CD14-positive monocyte (primary cell): ENCODE results near the gene FOXP4. TPM values are rescaled to one million over a fixed set of nuclear protein-coding genes. Genes with fewer than 3 reads are reported as not detected.

Experiments used
- DNase-seq, 3 donors: peaks; one replicate each; pipeline ENCODE4 v3.0.0-alpha.2; 2011 to 2022
- H2AFZ ChIP-seq: 2 replicates; pipeline ENCODE4 v1.6.0; 2012; ENCODE audit warnings: mild to moderate bottlenecking, low read depth, low read length, inconsistent platforms; ENCODE audit not compliant: insufficient read depth, poor library complexity, severe bottlenecking
- H3K27ac ChIP-seq, 2 donors: 1 replicate in 1 of 2; 2 replicates in 1 of 2; pipeline ENCODE4 v1.5.1; 2012 to 2013; ENCODE audit warnings: low read length in 2 of 2, control low read depth in 1 of 2, inconsistent platforms in 1 of 2, low read depth in 1 of 2, mild to moderate bottlenecking in 1 of 2
- H3K27me3 ChIP-seq, 2 donors: one replicate each; pipeline versions ENCODE4 v1.6.0 to v1.6.1; 2011 to 2013; ENCODE audit warnings: low read length in 2 of 2; ENCODE audit not compliant: control insufficient read depth in 2 of 2, insufficient read depth in 2 of 2
- H3K36me3 ChIP-seq, 2 donors: replicated peaks in 1 of 2; 1 replicate in 1 of 2; 2 replicates in 1 of 2; pipeline versions ENCODE4 v1.5.1 to v1.6.1; 2012 to 2013; ENCODE audit warnings: low read length in 2 of 2, control low read depth in 1 of 2, inconsistent platforms in 1 of 2, mild to moderate bottlenecking in 1 of 2; ENCODE audit not compliant: insufficient read depth in 2 of 2, control insufficient read depth in 1 of 2
- H3K4me1 ChIP-seq, 2 donors: 1 replicate in 1 of 2; 2 replicates in 1 of 2; pipeline versions ENCODE4 v1.5.1 to v1.6.1; 2012 to 2013; ENCODE audit warnings: low read length in 2 of 2, control low read depth in 1 of 2, inconsistent platforms in 1 of 2, mild to moderate bottlenecking in 1 of 2, moderate library complexity in 1 of 2; ENCODE audit not compliant: insufficient read depth in 2 of 2, control insufficient read depth in 1 of 2
- H3K4me2 ChIP-seq: replicated peaks from 2 replicates; pipeline ENCODE3; 2012; ENCODE audit warnings: low read length, moderate library complexity, mild to moderate bottlenecking; ENCODE audit not compliant: poor library complexity, severe bottlenecking; ENCODE audit errors: extremely low read depth
- H3K4me3 ChIP-seq, 3 experiments: fragments of 200-600 bp in 1 of 3; sonication (generic) in 1 of 3; replicated peaks in 1 of 3; 1 replicate in 2 of 3; 2 replicates in 1 of 3; pipeline ENCODE4 v1.5.1; 2011 to 2013; ENCODE audit warnings: low read length in 3 of 3, mild to moderate bottlenecking in 3 of 3, control low read depth in 2 of 3, low read depth in 2 of 3, inconsistent platforms in 1 of 3, moderate library complexity in 1 of 3
- H3K79me2 ChIP-seq: 2 replicates; pipeline ENCODE4 v1.6.0; 2012; ENCODE audit warnings: mild to moderate bottlenecking, control low read depth, inconsistent platforms, low read length, moderate library complexity; ENCODE audit not compliant: insufficient read depth
- H3K9ac ChIP-seq: 2 replicates; pipeline ENCODE4 v1.6.0; 2017; ENCODE audit warnings: low read length, mild to moderate bottlenecking; ENCODE audit not compliant: insufficient read depth, poor library complexity, severe bottlenecking
- H3K9me3 ChIP-seq, 2 donors: replicated peaks in 1 of 2; 1 replicate in 1 of 2; 2 replicates in 1 of 2; pipeline versions ENCODE4 v1.5.1 to v1.6.1; 2012 to 2013; ENCODE audit warnings: low read length in 2 of 2, control low read depth in 1 of 2; ENCODE audit not compliant: control insufficient read depth in 1 of 2, insufficient read depth in 1 of 2
- H4K20me1 ChIP-seq: 2 replicates; pipeline ENCODE4 v1.6.0; 2012; ENCODE audit warnings: mild to moderate bottlenecking, low read length, control low read depth, moderate library complexity; ENCODE audit not compliant: insufficient read depth
- H3K27ac Mint-ChIP-seq, 7 donors: one replicate each; pipeline ENCODE4 v1.8.0; 2020; ENCODE audit warnings: mild to moderate bottlenecking in 7 of 7, mixed read lengths in 7 of 7, moderate library complexity in 6 of 7, inconsistent platforms in 2 of 7
- H3K27me3 Mint-ChIP-seq, 3 donors: one replicate each; pipeline ENCODE4 v1.8.0; 2021 to 2022; ENCODE audit warnings: low read depth in 3 of 3, mild to moderate bottlenecking in 3 of 3, mixed read lengths in 3 of 3, moderate library complexity in 3 of 3, inconsistent platforms in 1 of 3
- H3K36me3 Mint-ChIP-seq, 2 donors: one replicate each; pipeline ENCODE4 v1.8.0; 2020; ENCODE audit warnings: mixed read lengths in 2 of 2, inconsistent platforms in 1 of 2, mild to moderate bottlenecking in 1 of 2
- H3K4me1 Mint-ChIP-seq: one replicate; pipeline ENCODE4 v1.8.0; 2020; ENCODE audit warnings: mild to moderate bottlenecking, mixed read lengths
- H3K4me3 Mint-ChIP-seq, 2 donors: one replicate each; pipeline ENCODE4 v1.8.0; 2020; ENCODE audit warnings: mild to moderate bottlenecking in 2 of 2, mixed read lengths in 2 of 2, moderate library complexity in 1 of 2
- H3K9me3 Mint-ChIP-seq, 7 donors: one replicate each; pipeline ENCODE4 v1.8.0; 2020 to 2022; ENCODE audit warnings: mixed read lengths in 7 of 7, mild to moderate bottlenecking in 6 of 7, moderate library complexity in 6 of 7, inconsistent platforms in 2 of 7
- CTCF ChIP-seq: fragments of 200-600 bp; IDR thresholded peaks from one replicate; pipeline ENCODE4 v1.8.0; 2022; ENCODE audit warnings: antibody characterized with exemption, mild to moderate bottlenecking
- WGBS: methylation state at CpG from one replicate; pipeline ENCODE4 v1.1.5; 2013; ENCODE audit warnings: missing lambda C conversion rate; ENCODE audit not compliant: insufficient coverage; 5-methylcytosine and 5-hydroxymethylcytosine counted together
- intact Hi-C, 2 donors: fragments of 100-400 bp; cut with micrococcal nuclease; formaldehyde crosslinking; loops; one replicate each; pipeline versions ENCODE4 v1.15.0 to v1.15.1; 2023
- polyA plus RNA-seq, 3 donors: library from polyadenylated mRNA; depleted of rRNA in 1 of 3; unstranded in 2 of 3; stranded (reverse) in 1 of 3; fragments of 300-500 nt in 2 of 3; fragments of >200 nt in 1 of 3; fragmentation: Illumina TruSeq in 2 of 3; gene quantifications; 1 replicate in 2 of 3; 2 replicates in 1 of 3; pipeline ENCODE4 v1.2.3, GENCODE V29; 2012 to 2021

Gene FOXP4
- polyA plus RNA-seq, 3 donors: 0.62 to 7.6 (median 0.65) TPM

- TF ChIP-seq CTCF: no peak
- H3K4me3 Mint-ChIP-seq: no peak overlapping the region
- no peak overlapping the region for H3K4me2 ChIP-seq
- H4K20me1 ChIP-seq: no peaks in the 10 kb centered on the region
- H3K36me3 Mint-ChIP-seq: no peaks in the 10 kb centered on the region
- peaks cover 15 to 17% (median 16%) of the 10 kb centered on the region in 3 donors for H3K27me3 Mint-ChIP-seq
- no peak overlapping the region for H3K27ac Mint-ChIP-seq
- H3K4me1 Mint-ChIP-seq: no peaks in the 10 kb centered on the region
- DNase-seq: no peak
- peaks cover 0 to 2% (median 0%) of the 10 kb centered on the region in 7 donors for H3K9me3 Mint-ChIP-seq
- no peaks in the 10 kb centered on the region for H3K36me3 ChIP-seq
- intact Hi-C loops: no loop called here
- H3K79me2 ChIP-seq: no peaks in the 10 kb centered on the region
- peaks cover 0 to 3% of the 10 kb centered on the region in 2 donors for H3K27me3 ChIP-seq
- no peak overlapping the region for H3K4me3 ChIP-seq
- H3K27ac ChIP-seq: no peak overlapping the region
- no peaks in the 10 kb centered on the region for H3K9me3 ChIP-seq
- WGBS: 100% methylated on average over 1 of the region's 6 CpGs
- no peak overlapping the region for H2AFZ ChIP-seq
- H3K9ac ChIP-seq: no peak overlapping the region
- no peaks in the 10 kb centered on the region for H3K4me1 ChIP-seq
Observed at GRCh38 chr6:41515995-41516394, 30.2 kb upstream of the FOXP4 start.

- no peak overlapping the region for H3K4me3 ChIP-seq
- H3K27me3 ChIP-seq: peaks cover 0 to 6% of the 10 kb centered on the region in 2 donors
- Mint-ChIP-seq H3K4me1 (no peaks in the 10 kb centered on the region), H3K27me3 (peaks cover 17 to 24% (median 19%) of the 10 kb centered on the region in 3 donors), H3K9me3 (peaks cover 0 to 2% (median 0%) of the 10 kb centered on the region in 7 donors), H3K36me3 (no peaks in the 10 kb centered on the region), H3K27ac (no peak overlapping the region), H3K4me3 (no peak overlapping the region)
- no peaks in the 10 kb centered on the region for H3K4me1 ChIP-seq
- H2AFZ ChIP-seq: no peak overlapping the region
- no peaks in the 10 kb centered on the region for H3K36me3 ChIP-seq
- no peak for TF ChIP-seq CTCF
- H3K9ac ChIP-seq: no peak overlapping the region
- no peak overlapping the region for H3K27ac ChIP-seq
- H3K9me3 ChIP-seq: no peaks in the 10 kb centered on the region
- no peaks in the 10 kb centered on the region for H4K20me1 ChIP-seq
- no peaks in the 10 kb centered on the region for H3K79me2 ChIP-seq
- H3K4me2 ChIP-seq: no peak overlapping the region
- DNase-seq: no peak
- 92% methylated on average over 6 of the region's 7 CpGs for WGBS
- intact Hi-C loops: no loop called here
Observed at GRCh38 chr6:41518118-41518517, 28.1 kb upstream of the FOXP4 start.
